A673 (cell line): ENCODE data around the gene SEM1. TPM values are rescaled to one million over a fixed set of nuclear protein-coding genes. Genes with fewer than 3 reads are reported as not detected.
A peak's percentile ranks its signal among the peaks of the same experiment; 100 is the strongest.
"Not testable (repeated sequence)": the region's sequence is repeated elsewhere in the genome, so short reads cannot be mapped to it uniquely, and the experiment has no call there.

Experiments
- BruUV-seq: library from RNA; stranded (reverse); fragments of 400-500 nt; replicated peaks from 2 replicates; lab custom pipeline; 2021; lab: Mats Ljungman, UMichigan
- CTCF ChIA-PET: fragments of 300-600 bp; sonication (Branson Sonifier 250); formaldehyde crosslinking; loops from one replicate; lab custom pipeline; 2022; ENCODE audit warnings: antibody characterized with exemption; lab: Charles Lee
- POLR2A ChIA-PET: fragments of 300-600 bp; sonication (Branson Sonifier 250); formaldehyde crosslinking; loops from one replicate; lab custom pipeline; 2022; ENCODE audit warnings: antibody characterized with exemption; ENCODE audit not compliant: low non-redundant PET; lab: Charles Lee
- DNase-seq: peaks from one replicate; pipeline ENCODE4 v3.0.0-alpha.2; 2015; ENCODE audit warnings: low spot score
- H3K27ac ChIP-seq: fragments of 200-600 bp; sonication (generic); 2 replicates; pipeline ENCODE4 v1.5.1; 2016; ENCODE audit warnings: mixed run types, low read depth, mild to moderate bottlenecking, mixed read lengths, antibody characterized with exemption, low read length; ENCODE audit not compliant: poor library complexity, severe bottlenecking
- H3K27me3 ChIP-seq: fragments of 200-600 bp; sonication (generic); replicated peaks from 2 replicates; pipeline ENCODE4 v1.6.1; 2017; ENCODE audit warnings: mixed run types, low read depth, mild to moderate bottlenecking, mixed read lengths, antibody characterized with exemption, low read length; ENCODE audit not compliant: insufficient read depth, poor library complexity
- H3K36me3 ChIP-seq: fragments of 200-600 bp; sonication (generic); 2 replicates; pipeline ENCODE4 v1.6.1; 2016; ENCODE audit warnings: mixed run types, mild to moderate bottlenecking, mixed read lengths, antibody characterized with exemption, low read length; ENCODE audit not compliant: insufficient read depth, poor library complexity, severe bottlenecking
- H3K4me1 ChIP-seq: fragments of 200-600 bp; sonication (generic); 2 replicates; pipeline ENCODE4 v1.6.1; 2017; ENCODE audit warnings: mixed run types, mild to moderate bottlenecking, mixed read lengths, antibody characterized with exemption, low read length; ENCODE audit not compliant: insufficient read depth, poor library complexity, severe bottlenecking
- H3K4me3 ChIP-seq: fragments of 200-600 bp; sonication (generic); 2 replicates; pipeline ENCODE4 v1.5.1; 2016; ENCODE audit warnings: low read depth, mixed run types, mild to moderate bottlenecking, mixed read lengths, low read length; ENCODE audit not compliant: poor library complexity, severe bottlenecking
- H3K9me3 ChIP-seq: fragments of 200-600 bp; sonication (generic); 2 replicates; pipeline ENCODE4 v1.6.1; 2016; ENCODE audit warnings: mixed run types, low read depth, mild to moderate bottlenecking, mixed read lengths, antibody characterized with exemption, low read length; ENCODE audit not compliant: poor library complexity, severe bottlenecking
- CTCF ChIP-seq: fragments of 300-800, 200-600 bp; sonication (generic); conservative IDR thresholded peaks from 2 replicates; pipeline ENCODE4 v1.5.1; 2017; ENCODE audit warnings: low read depth, mild to moderate bottlenecking, antibody characterized with exemption, low read length, moderate library complexity, mixed read lengths
- EZH2 ChIP-seq: fragments of 200-600 bp; sonication (generic); IDR thresholded peaks from 2 replicates; pipeline ENCODE4 v1.6.1; 2017; ENCODE audit warnings: borderline replicate concordance, low read depth, mild to moderate bottlenecking, mixed read lengths, antibody characterized with exemption, low read length; ENCODE audit not compliant: poor library complexity, severe bottlenecking
- intact Hi-C: fragments of 100-400 bp; cut with micrococcal nuclease; formaldehyde crosslinking; loops from one replicate; pipeline ENCODE4 v1.10.0; 2022; ENCODE audit not compliant: unreplicated experiment
- total RNA-seq: library from RNA; stranded (reverse); gene quantifications from 2 replicates; pipeline ENCODE4 v1.2.3, GENCODE V29; 2021

Gene SEM1
- total RNA-seq, 1 experiment from 2014 or later = 122 TPM

- H3K4me3 ChIP-seq = no peak overlapping the region
- H3K9me3 ChIP-seq = no peaks in the 10 kb centered on the region
- TF ChIP-seq CTCF = no peak
- TF ChIP-seq EZH2 = no peak
- no peak overlapping the region for H3K27ac ChIP-seq
- BruUV-seq = no TSS peak
- ChIA-PET CTCF (no interaction called here), POLR2A (no interaction called here)
- H3K4me1 ChIP-seq = no peaks in the 10 kb centered on the region
- no peaks in the 10 kb centered on the region for H3K36me3 ChIP-seq
- no peaks in the 10 kb centered on the region for H3K27me3 ChIP-seq
- DNase-seq = no peak
- intact Hi-C loops = no loop called here
These were observed 18.5 kb upstream of the SEM1 start for GRCh38 chr7:96728139-96728538.

- intact Hi-C loops = no loop called here
- no TSS peak for BruUV-seq
- no peaks in the 10 kb centered on the region for H3K4me1 ChIP-seq
- H3K9me3 ChIP-seq = no peaks in the 10 kb centered on the region
- ChIA-PET POLR2A (no interaction called here), CTCF (no interaction called here)
- DNase-seq = no peak
- no peak overlapping the region for H3K27ac ChIP-seq
- no peak overlapping the region for H3K4me3 ChIP-seq
- no peaks in the 10 kb centered on the region for H3K36me3 ChIP-seq
- no peaks in the 10 kb centered on the region for H3K27me3 ChIP-seq
- TF ChIP-seq EZH2 (no peak), CTCF (no peak)
These were observed 18.0 kb upstream of the SEM1 start for GRCh38 chr7:96727534-96728088.

GRCh38 chr7:96723622-96724021 lies 14.0 kb upstream of the SEM1 start:
- peaks cover 22% of the 10 kb centered on the region for H3K4me1 ChIP-seq
- H3K36me3 ChIP-seq = no peaks in the 10 kb centered on the region
- TF ChIP-seq EZH2 (no peak), CTCF (no peak)
- H3K27ac ChIP-seq = no peak overlapping the region
- POLR2A ChIA-PET = no interaction called here
- H3K4me3 ChIP-seq = no peak overlapping the region
- no peaks in the 10 kb centered on the region for H3K27me3 ChIP-seq
- H3K9me3 ChIP-seq = no peaks in the 10 kb centered on the region
- BruUV-seq = no TSS peak
- peak; percentile 47 for DNase-seq
- intact Hi-C loops = no loop called here
- CTCF ChIA-PET = no interaction called here

GRCh38 chr7:96722928-96723327 lies 13.3 kb upstream of the SEM1 start:
- H3K27me3 ChIP-seq, POLR2A ChIA-PET, CTCF ChIA-PET, H3K36me3 ChIP-seq, H3K27ac ChIP-seq, BruUV-seq, H3K9me3 ChIP-seq, intact Hi-C loops, DNase-seq, H3K4me3 ChIP-seq: not testable (repeated sequence)
- H3K4me1 ChIP-seq = peaks cover 22% of the 10 kb centered on the region
